GM19023 (cell line): ENCODE measurements around the gene TXNDC17.
"Not testable (repeated sequence)": the region's sequence is repeated elsewhere in the genome, so short reads cannot be mapped to it uniquely, and the experiment has no call there.

Experiments
- ATAC-seq: cut with Tn5 transposase; IDR thresholded peaks from one replicate; pipeline ENCODE4 v1.9.1; 2021; ENCODE audit warnings: mild to moderate bottlenecking, moderate library complexity; ENCODE audit not compliant: unreplicated experiment

TXNDC17 gene

DNA sequence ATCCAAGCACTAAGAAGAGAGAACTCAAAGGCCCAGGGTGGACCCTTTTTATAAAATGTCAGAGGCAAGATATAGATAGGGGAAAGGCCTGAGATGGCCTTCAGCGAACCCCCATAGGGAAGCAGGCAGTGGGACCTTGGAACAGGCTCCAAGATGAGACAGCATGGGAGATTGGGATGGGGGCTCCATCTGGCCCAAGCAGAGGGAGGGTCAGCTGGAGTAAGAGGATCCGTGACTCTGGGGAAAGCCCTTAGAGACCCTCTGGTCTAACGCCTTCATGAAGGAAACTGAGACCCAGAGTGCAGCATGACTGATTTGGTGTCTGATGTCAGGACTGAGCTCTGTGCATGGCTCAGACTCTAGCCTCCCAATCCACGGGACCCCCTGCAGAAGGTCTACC is 41.5 kb downstream of the TXNDC17 start:
- ATAC-seq, result no peak

DNA sequence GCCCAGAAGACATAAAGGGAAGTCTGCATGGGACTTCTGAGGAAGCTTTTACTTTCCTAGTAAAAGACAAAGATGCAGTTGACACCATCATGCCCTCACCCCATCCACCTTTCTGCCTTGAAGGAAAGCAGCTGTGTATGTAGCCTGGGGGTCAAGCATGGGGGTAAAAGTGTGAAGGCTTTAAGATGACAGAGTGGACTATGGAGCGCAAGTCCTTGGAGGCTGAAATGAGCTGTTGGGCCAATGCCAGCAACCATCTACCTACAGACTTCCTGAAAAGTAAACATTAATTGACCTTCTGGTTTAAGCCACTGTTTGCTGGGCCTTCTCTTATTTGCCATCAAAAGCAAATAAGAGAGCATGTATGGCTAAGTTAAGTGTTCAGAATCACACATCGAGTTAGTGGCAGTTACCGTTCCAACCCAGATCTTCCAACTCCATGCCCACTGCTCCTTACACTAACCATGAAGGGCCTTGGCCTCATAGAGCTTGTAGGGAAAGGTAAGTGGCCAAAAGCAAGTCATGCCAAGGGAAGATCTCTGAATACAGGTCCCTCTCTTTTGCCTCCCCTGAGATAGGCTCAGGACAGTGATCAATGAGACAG is 42.3 kb downstream of the TXNDC17 start:
- no peak for ATAC-seq

DNA sequence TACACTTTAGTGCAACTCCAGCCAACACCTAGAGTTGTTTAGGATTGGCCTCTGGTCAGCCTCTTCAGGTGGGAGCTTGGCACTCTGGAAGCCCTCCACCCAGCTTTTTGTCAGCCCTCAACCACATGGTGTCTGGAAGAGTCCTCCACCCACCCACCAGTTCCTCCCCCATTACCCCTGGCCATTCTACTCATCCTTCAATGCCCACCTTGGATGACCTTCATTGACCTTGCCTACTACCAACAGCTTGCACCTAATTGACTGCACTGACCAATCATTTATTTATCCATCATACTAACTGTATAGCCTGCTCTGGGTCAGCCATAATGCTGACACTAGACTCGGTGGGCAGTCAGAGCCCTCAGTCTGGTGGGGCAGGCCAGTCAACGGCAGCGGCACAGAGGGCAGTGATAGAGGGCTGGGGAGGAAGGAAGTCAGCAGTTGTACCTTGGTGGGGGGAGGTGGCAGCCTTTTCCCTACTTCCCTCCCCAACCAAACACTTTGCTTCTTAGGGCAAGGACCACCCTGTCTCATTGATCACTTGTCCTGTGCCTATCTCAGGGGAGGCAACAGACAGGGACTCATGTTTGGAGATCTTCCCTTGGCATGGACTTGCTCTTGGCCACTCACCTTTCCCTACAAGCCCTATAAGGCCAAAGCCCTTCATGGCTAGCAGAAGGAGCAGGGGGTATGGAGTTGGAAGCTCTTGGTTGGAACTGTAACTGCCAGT is 43.0 kb downstream of the TXNDC17 start:
- ATAC-seq, result no peak

DNA sequence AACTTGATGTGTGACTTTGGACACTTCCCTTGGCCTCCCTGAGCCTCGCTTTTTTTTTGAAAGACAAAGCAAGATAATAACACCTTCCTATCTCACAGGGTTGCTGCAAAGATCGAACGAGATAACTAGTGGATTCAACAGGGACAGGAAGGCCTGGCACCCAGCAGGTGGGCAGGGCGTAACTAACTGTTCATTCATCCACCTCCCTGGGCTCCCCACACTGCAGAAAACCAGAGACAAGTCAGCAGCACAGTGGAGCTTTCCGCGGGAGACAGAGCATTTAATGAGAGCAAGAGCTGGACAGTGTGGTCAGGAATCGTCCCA is 43.6 kb downstream of the TXNDC17 start:
- ATAC-seq, result no peak

DNA sequence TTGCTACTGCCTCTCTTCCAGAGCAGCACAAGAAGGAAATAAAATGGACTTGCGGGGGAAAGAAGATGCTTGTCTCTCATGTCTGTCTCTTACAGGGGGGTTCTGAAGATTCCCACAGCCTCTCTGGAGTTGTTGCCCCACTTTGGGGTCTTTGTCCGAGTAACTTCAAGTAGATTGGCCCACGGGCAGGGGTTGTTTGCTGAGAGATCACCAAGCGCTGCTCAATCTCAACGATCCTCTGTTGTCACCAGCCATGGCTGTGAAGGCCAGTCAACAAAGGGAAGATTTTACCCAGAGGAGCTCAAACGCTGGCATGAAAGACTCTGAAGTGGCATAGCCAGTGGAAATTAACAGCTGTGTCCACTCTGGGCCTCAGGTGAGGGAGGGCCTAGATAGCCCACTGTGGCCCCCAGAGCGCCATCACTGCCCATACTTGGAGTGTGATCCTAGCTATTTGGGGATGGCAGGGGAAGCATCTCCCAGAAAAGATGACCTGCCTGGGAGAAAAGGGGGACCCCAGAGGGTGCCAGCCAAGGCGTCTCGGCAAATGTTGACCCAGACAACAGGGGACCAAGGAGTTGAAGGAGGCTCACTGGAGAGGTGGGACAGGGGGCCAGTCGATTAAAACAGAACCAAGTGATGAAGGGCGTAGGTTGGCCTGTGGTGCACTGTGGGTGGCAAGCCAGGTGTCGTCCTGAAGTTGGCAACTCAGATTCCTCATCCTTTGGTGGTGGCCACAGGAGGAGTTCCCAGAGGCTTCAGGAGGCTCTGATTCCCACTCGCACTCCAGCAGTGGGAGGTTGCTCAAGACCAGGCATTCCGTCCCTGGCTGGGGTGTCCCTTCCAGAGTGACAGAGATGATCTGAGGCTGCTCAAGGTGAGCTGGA is 44.3 kb downstream of the TXNDC17 start:
- ATAC-seq, result no peak

DNA sequence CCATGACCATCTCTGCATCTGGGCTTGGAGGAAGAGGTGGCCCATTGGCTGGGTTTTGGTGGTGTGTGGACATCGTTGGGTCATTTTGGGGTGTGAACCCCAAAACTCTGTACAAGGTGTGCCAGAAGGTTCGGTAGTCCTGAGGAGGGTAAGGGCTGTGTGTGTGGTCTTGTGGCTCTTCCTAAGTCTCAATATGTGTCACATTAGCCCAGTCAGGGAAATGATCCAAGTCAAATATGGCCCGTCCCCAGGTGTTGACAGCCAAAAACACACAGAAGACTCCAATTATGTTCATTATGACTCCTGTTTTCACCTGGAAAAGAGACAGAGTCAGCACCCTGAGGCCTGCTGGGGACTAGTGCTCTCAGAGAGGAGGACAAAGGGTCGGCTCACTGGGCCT is 45.2 kb downstream of the TXNDC17 start:
- no peak for ATAC-seq

DNA sequence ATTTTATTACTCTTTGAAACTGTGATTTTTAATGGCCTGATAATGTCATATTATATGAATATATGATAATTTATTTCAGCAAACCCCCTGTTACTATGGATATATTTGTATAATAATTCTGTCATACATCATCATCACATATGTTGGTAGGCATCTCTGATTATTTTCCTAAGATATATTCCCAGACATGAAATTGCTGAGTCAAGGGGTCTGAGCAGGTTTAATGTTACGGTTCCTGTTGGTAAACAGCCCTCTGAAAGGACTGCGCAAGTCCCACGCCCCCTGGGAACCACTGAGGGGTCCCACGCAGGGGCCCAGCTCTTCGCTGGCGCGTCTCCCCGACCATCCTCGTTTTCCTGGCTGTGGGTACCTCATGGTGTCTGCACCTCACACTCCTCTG is 48.1 kb downstream of the TXNDC17 start:
- ATAC-seq, result no peak

DNA sequence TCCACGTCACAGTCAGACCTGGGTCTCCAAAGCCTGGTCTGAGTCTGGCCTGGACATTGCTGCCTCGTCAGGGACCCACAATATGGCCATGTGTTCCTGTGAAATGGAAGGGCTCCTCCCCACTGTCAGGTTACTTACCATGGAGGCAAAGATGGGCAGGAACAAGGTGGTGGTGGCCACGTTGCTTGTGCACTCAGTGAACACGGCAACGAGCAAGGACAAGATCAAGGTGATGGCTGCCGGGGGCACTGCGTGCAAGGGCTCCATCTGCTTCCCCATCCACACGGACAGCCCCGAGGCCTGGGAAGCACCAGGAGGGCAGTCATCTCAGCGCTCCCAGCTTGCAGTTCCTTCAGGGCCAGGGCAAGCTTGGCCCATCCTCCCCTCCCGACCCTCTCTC is 49.8 kb downstream of the TXNDC17 start:
- ATAC-seq, result no peak

DNA sequence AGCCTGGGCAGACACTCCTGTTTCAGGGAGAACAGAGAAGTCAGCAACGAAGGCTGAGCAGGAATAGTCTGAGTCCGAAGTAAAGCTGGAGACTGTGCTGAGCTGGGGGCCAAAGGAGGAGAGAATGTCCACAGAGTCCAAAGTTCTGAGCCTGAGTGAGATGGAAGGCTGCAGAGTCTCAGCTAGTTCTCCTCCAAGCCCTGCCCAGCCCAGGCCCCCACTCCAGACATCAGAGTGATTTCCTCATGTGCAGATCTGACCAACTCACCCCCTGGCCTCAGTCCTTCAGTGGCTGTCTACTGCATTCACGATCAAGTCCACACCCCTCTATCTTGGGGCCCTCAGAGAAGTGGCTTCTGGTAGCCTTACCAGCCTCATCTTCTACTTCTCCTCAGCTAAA is 50.7 kb downstream of the TXNDC17 start:
- ATAC-seq, result no peak

DNA sequence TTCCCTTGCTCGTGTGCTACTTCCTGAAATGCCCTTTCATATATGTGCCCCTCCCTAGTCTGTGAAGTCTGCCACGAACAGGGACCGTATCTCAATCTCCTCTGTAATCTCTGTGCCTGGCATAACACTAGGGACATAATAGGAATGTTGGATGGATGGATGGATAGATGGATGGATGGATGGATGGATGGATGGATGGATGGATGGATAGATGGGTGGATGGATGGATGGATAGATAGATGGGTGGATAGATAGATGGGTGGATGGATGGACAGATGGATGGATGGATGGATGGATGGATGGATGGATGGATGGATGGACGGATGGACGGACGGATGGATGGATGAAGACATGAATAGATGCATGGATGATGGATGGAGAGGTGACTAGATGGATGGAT is 51.1 kb downstream of the TXNDC17 start:
- not testable (repeated sequence) for ATAC-seq
